Head of caudate nucleus (tissue), 42 donors: Measurements from ENCODE around the gene NMUR1.

Experiments used
- DNase-seq, 42 donors: peaks; one replicate each; pipeline versions ENCODE4 v3.0.0 to v3.0.0-alpha.2; 2020 to 2021; ENCODE audit warnings: mixed read lengths in 7 of 42
- intact Hi-C: fragments of 100-400 bp; cut with DNase I; formaldehyde crosslinking; loops from one replicate; pipeline ENCODE4 v1.15.0; 2022

NMUR1 gene

GRCh38 chr2:231531466-231531865, 1.2 kb upstream of the NMUR1 start:
- intact Hi-C loops = no loop called here

GRCh38 chr2:231528636-231529030, 1.6 kb downstream of the NMUR1 start:
- intact Hi-C loops = no loop called here
- DNase-seq = no peak

More at GRCh38 chr2:231531466-231531865, 1.2 kb upstream of the NMUR1 start:
- no peak for DNase-seq

GRCh38 chr2:231527955-231528635, 2.1 kb downstream of the NMUR1 start:
- DNase-seq = no peak
- intact Hi-C loops = no loop called here

GRCh38 chr2:231527091-231527395, 3.2 kb downstream of the NMUR1 start:
- intact Hi-C loops = no loop called here
- no peak for DNase-seq

- DNase-seq = no peak
- intact Hi-C loops = no loop called here
Observed at GRCh38 chr2:231526341-231527090, 3.7 kb downstream of the NMUR1 start.

GRCh38 chr2:231525248-231526163, 4.7 kb downstream of the NMUR1 start:
- DNase-seq = no peak
- intact Hi-C loops = no loop called here

- intact Hi-C loops = loop anchor here (5.0 kb wide), 1 partner anchor 33 kb away; no protein-coding TSS in a partner anchor
- DNase-seq = no peak
Observed at GRCh38 chr2:231524477-231525247, 5.6 kb downstream of the NMUR1 start.

GRCh38 chr2:231523451-231524285, 6.6 kb downstream of the NMUR1 start:
- intact Hi-C loops = loop anchor here (5.0 kb wide), 1 partner anchor 34 kb away; no protein-coding TSS in a partner anchor
- no peak for DNase-seq

- intact Hi-C loops = loop anchor here (5.0 kb wide), 1 partner anchor 35 kb away; no protein-coding TSS in a partner anchor
- peak in 5 of 42 donors; percentile 16 to 45 (median 31) for DNase-seq
Observed at GRCh38 chr2:231522418-231523180, 7.6 kb downstream of the NMUR1 start.

- intact Hi-C loops = loop anchor here (5.0 kb wide), 1 partner anchor 36 kb away; no protein-coding TSS in a partner anchor
- DNase-seq = peak in 1 of 42 donors; percentile 22
Observed at GRCh38 chr2:231521443-231521842, 8.8 kb downstream of the NMUR1 start.

GRCh38 chr2:231519975-231520555, 10.2 kb downstream of the NMUR1 start:
- intact Hi-C loops = loop anchor here (5.0 kb wide), 1 partner anchor 37 kb away; no protein-coding TSS in a partner anchor
- peak in 1 of 42 donors; percentile 26 for DNase-seq

- intact Hi-C loops = no loop called here
- DNase-seq = no peak
Observed at GRCh38 chr2:231518771-231519170, 11.5 kb downstream of the NMUR1 start.

GRCh38 chr2:231515603-231516002, 14.6 kb downstream of the NMUR1 start:
- intact Hi-C loops = loop anchor here (2.0 kb wide), 1 partner anchor 51 kb away; the partner anchor contains the start of gene NCL

GRCh38 chr2:231514951-231515297, 15.3 kb downstream of the NMUR1 start:
- intact Hi-C loops = loop anchor here (2.0 to 5.0 kb wide), 2 partner anchors 50 to 87 kb away; partner anchors contain the start of gene NCL
- DNase-seq = no peak

More at GRCh38 chr2:231515603-231516002, 14.6 kb downstream of the NMUR1 start:
- DNase-seq = no peak

- intact Hi-C loops = loop anchor here (2.0 to 5.0 kb wide), 2 partner anchors 50 to 88 kb away; partner anchors contain the start of gene NCL
- peak; percentile 97 to 99 (median 98) for DNase-seq
Observed at GRCh38 chr2:231514225-231514950, 15.9 kb downstream of the NMUR1 start.
